ENCODE data around the gene CDK11B.

The CDK11B gene

DNA sequence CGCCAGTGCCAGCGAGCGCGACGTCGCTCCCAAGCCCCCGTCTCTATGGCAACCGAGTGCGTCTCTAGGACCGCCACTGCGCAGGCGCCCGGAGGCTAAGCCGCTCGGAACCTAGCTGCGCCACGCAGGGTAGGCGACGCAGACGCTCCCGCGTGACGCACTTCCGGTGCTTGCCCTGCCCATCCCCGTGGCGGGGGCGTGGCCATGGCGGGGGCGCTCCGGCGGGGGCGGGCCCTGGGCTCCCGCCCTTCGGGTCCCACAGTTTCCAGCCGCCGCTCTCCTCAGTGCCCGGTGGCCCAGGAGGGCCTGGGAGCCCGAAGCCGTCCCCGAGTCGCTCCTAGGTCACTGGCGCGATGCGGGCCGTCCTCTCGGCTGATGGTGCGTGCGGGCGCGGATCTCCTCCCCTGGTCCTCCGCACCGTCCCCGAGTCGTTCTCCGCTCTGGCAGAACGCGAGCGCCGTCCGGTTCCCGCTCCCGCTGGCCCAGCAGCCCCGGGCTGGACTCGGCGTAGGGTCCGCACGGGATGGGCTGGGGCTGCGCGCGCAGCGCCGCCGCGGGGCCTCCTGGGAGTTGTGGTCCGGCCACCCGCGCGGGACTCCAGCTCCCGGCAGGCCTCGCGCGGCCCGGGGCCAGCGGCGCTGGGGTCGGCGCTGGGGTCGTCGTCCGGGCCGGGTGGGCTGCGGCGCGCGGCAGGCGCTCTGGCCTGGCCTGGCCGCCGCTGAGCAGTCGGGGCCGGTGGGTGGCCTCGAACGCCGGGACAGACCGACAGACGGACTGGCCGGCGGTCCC lies 43.4 kb downstream of the CDK11B start, which contains the start of gene MIB2:
TSS of gene MIB2 (plus strand) at position 245 of the 789 bp plus-strand sequence. CDS start 7,953 bp downstream, outside the sequence.
- peak; percentile 58 for DNase-seq (ENCODE audit: low read depth)

DNA sequence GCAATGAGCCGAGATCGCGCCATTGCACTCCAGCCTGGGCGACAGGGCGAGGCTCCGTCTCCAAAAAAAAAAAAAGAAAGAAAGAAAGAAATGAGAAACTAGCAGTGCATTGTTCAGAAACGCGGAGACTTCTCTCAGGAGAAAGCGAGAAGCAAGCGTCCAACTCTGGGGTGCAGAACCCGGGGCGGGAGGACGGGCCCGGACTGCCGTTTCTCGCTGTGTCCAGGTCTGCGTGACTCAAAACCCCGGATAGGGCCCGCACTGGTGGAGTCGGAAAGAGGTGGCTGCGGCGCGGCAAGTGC lies 43.9 kb downstream of the CDK11B start:
- no peak for DNase-seq (ENCODE audit: low read depth)

DNA sequence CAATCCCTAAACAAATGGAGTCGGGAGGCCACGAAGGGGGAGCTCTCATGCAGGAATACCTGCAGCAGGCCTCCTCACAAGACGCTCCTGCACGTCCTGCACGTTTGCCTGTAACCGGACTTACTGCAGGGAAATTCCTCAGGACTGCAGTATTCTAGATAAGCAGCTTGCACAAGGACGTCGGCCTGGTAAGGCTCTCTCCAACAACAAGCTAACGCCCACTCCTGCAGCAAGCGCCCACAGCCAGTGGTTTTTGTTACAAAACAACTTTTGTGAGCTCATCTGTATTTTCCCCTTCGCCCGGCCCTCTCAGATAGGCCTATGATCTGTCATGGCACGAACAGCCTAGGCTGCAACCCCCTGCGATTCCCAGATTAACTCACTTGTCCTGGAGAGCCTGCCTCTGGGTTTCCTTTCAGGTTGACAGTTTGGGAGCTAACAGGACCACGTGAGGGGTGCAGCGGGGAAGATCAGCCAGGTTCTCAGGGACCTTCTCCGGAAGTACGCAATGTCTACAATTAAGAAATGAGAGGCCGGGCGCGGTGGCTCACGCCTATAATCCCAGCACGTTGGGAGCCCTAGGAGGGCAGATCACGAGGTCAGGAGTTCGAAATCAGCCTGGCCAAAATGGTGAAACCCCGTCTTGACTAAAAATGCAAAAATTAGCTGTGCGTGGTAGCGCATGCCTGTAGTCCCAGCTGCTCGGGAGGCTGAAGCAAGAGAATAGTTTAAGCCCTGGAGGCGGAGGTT lies 44.4 kb downstream of the CDK11B start:
- DNase-seq (ENCODE audit: low read depth) = no peak

DNA sequence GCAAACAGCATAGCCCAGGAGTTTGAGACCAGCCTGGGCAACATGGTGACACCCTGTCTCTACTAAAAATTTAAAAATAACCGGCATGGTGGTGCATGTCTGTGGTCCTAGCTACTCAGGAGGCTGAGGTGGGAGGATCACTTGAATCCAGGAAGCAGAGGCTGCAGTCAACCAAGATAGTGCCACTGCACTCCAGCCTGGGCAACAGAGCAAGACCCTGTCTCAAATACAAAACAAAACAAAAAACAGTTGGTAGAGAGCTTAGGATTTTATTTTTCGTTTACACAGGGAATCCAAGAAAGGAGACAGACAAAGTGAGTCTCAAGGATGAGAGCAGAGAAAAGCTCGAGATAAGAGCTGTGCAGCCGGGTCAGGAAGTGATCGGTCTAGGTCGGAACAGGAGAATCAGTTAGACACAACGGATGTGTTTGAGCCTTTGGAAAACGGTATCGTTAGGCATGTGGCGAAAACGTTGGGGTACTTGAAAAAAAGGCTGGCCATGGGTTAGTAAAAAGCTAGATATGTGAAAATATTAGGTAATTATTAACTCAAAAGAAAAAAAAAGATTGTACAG lies 45.2 kb downstream of the CDK11B start:
- no peak for DNase-seq (ENCODE audit: low read depth)

DNA sequence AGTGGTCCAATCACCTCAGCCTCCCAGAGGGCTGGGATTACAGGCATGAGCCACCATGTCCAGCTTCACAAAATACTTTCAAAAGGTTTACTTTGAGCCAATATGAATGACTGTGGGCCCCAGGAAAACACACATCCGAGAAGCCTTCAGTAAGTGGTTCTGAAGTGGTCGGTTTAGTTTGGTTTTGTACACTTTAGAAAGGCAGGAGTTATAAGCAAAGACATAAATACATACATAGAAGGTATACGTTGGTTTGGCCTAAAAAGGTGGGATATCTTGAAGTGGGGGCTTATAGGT lies 46.8 kb downstream of the CDK11B start:
- no peak for DNase-seq (ENCODE audit: low read depth)

DNA sequence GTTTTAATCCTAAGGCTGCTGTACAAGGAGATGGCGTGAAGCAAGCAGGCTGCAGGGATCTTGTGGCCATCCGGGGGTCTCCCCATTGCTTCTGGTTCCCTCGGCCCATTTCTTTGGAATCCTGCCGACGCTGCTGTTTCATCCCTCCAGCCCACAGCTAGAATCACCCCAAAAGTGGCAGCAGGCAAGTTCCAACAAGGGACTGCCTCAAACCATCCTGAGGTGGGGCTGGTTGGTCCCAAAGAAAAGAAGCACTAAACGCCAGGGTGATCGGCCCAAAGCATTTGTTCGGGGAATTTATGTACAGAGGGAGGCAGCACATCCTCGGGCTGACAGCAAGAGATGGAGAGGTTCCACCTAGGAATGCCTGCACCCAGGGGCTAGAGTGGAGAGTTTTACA lies 48.0 kb downstream of the CDK11B start:
- DNase-seq (ENCODE audit: low read depth) = no peak

DNA sequence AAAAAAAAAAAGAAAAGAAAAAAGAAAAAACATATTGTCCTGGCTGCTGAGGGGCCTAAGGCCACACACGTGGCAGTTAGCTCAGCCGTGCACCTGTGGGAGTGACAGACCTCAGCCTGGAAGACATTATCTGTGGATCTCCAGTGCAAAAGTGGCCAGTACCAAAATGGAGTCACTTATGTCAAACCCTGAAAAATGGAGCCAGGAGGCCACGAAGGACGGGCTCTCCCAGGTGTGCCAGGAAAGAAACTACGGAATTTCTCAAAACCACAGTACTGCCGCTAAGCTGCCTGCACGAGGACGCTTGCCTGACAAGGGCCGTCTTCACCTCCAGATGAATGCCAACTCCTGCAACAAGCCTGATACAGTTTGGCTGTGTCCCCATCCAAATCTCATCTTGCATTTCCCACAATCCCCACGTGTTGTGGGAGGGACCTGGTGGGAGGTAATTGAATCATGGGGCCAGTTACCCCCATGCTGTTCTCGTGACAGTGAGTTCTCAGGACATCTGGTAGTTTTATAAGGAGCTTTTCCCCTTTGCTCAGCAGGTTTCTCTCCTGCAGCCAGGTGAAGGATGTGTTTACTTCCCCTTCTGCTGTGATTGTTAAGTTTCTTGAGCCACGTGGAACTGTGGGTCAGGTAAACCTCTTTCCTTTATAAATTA lies 48.9 kb downstream of the CDK11B start:
- no peak for DNase-seq (ENCODE audit: low read depth)

DNA sequence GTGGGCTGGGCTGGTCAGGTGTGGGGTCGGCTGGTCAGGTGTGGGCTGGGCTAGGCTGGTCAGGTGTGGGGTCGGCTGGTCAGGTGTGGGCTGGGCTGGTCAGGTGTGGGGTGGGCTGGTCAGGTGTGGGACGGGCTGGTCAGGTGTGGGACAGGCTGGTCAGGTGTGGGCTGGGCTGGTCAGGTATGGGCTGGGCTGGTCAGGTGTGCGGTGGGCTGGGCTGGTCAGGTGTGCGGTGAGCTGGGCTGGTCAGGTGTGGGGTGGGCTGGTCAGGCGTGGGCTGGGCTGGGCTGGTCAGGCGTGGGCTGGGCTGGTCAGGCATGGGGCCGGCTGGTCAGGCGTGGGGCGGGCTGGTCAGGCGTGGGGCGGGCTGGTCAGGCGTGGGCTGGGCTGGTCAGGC lies 52.6 kb downstream of the CDK11B start:
- no peak for DNase-seq (ENCODE audit: low read depth)

DNA sequence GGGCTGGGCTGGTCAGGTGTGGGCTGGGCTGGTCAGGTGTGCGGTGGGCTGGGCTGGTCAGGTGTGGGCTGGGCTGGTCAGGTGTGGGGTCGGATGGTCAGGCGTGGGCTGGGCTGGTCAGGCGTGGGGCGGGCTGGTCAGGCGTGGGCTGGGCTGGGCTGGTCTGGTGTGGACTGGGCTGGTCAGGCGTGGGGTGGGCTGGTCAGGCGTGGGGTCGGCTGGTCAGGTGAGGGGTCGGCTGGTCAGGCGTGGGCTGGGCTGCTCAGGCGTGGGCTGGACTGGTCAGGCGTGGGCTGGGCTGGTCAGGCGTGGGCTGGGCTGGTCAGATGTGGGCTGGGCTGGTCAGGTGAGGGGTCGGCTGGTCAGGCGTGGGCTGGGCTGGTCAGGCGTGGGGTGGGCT lies 53.1 kb downstream of the CDK11B start:
- DNase-seq (ENCODE audit: low read depth) = no peak

DNA sequence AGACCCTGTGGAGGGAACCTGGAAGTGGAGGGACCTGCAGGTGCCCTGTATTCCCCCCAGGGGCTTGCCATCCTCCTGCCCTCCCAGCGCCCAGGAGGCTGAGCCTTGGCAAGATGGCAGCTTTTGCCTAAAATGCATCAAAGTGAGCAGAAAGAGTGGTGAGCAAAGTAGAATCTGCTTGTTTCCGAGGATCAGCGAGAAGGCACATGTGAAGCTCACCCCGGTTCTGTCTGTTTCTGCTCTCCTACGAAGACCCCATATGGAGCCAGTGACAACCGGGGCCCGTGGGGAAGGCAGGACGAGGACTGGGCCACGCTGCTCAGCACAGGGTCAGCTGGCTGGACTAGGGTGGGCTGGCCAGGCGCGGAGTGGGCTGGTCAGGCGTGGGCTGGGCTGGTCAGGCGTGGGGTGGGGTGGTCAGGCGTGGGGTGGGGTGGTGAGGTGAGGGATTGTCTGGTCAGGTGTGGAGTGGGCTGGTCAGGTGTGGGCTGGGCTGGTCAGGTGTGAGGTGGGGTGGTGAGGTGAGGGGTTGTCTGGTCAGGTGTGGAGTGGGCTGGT lies 53.7 kb downstream of the CDK11B start:
- no peak for DNase-seq (ENCODE audit: low read depth)

DNA sequence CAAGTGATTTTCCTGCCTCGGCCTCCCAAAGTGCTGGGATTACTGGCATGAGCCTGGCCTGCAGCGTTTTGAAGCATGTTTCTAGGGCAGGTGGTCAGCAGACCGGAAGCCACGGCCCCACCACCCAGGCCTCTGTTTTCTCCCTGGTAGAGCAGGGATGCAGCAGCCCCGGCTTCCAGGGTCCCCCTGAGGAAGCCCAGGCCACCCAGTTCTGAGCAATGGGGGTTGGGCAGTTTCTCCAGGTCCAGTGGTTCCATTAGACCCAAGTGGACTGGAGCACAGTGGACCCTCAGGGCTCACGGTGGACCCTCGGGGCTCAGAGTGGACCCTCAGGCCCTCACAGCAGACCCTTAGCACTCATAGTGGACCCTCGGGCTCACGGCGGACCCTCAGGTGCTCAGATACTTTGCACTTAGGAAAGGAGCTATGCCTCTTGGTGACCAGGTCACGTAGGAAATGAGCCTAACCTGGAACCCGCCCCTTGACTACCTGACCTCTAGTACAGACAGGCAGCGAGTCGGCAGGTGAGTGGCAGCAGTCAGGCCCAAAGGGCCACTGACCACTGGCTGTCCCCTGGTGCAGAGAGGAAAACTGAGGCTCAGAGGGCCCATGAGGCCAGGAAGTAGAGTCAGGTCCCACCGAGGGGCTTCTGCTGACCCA lies 54.3 kb downstream of the CDK11B start:
- DNase-seq (ENCODE audit: low read depth) = no peak

DNA sequence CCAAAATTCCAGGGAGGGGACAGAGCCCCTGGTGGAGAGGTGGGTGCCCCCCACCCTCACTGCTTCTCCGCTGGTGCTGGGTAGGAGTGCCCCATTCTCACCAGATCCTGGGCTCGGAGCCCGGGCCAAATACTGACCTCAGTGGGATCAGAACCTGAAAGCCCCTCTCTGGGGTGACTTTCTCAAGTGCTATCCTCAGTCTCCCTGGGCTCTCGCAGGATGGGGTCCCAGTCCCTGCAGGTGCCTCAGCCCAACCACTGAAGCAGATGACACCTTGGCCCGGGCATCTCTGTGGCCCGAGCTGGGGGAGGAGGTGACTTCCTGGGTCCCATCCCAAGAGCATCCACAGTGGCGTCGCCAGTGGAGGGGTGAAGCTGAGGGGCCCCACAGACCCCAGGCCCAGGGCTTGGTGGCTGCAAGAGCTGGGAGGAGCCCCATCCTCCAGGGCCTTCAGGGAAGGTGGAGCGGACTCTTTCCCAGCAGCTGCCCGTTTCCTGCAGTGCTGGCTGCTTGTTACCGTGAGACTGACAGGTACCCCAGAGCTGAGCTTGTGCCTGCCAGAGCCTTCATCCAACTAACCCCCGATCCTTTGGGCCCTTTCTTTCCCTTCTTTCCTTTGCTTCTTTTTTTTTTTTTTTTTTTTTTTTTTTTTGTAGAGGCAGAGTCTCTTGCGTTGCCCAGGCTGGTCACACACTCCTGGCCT lies 55.0 kb downstream of the CDK11B start:
- DNase-seq (ENCODE audit: low read depth) = no peak

DNA sequence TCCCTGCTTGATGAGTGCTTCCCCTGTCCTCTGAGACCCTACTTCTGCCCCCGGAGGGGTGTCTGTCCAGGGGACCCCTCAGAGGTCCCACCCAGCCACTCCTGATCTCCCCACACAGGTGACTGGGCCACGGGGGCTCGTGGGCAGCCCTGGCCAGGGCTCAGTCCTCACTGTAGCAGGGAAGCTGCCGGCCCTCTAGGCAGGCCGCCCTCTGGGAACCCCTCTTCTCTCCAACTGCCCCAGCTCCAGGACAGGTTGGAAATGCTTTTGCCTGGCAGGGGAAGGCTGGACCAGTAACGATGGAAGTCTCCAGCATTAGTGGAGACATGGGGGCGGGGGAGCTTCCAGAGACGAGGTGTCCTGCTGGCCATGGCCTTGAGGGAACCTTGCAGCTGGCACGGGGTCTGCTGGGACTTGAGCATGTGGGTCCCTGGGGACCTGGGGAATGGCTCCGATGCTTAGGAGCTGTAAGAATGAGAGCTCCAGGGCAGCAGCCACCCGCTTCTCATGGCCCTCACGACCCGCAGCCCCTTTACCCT lies 55.8 kb downstream of the CDK11B start:
- DNase-seq (ENCODE audit: low read depth) = no peak

DNA sequence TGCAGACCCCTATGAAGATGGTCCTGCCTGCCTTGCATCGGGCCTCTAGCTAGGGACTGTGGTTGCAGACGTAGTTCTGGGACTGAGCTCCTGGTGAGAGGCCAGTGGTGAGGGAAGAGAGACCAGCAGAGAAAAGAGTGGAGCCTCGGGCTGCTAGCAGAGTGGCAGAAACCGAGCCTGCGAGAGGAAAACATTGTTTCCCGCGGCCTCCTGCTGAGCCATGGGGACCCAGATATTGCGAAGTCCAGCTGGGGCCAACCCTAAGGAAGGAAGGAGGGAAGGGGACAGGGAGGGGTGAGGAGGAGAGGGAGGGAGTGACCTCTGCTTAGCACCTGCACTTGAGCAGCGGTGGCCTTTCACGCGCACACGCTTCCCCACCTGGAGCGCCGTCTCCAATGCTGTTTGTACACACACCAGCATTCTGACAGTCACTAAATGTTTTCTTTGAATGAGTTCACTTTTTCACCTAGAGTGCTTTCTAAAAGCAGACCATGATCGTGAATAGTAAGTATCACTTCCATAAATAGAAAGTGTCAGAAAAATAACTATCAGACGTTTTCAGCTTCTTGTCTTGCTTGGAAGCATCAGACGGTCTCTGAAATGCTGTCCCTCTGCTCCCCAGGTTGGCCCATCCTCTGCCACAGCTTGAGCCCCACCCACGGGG lies 56.4 kb downstream of the CDK11B start:
- DNase-seq (ENCODE audit: low read depth) = no peak

DNA sequence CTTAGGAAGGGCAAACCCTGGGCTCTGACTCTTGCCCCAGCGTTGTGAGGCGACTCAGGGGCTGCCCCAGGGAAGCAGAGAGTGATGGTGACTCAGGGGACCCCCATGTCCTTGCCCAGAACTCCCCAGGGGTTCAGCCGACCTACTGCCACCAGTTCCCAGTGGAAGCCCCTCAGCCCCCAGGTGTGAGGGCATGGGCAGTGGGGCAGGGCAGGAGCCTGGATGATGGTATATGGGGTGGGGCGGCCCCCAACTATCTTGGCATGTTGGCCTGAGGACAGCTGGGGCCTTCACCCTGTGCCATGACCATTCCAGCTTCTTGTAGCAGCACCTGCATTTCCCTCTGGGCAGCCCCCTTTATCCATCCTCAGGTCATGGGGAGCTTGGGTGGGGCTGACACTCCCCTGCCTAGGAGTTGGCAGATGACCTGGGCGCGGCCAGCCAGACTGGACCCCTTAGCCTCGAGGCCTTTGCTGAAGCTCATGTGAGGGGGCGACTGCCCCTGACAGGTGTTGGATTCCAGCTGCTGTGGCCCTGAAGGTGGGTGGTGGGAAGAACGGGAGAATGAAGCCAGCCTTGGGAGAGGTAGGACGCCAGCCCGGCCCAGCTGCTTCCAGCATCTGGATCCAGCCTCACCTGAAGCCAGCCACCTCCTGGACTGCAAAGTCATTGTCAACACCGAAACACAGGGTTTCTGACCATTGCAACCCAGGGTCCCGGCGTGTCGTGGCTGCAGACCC lies 57.1 kb downstream of the CDK11B start:
- DNase-seq (ENCODE audit: low read depth) = no peak

DNA sequence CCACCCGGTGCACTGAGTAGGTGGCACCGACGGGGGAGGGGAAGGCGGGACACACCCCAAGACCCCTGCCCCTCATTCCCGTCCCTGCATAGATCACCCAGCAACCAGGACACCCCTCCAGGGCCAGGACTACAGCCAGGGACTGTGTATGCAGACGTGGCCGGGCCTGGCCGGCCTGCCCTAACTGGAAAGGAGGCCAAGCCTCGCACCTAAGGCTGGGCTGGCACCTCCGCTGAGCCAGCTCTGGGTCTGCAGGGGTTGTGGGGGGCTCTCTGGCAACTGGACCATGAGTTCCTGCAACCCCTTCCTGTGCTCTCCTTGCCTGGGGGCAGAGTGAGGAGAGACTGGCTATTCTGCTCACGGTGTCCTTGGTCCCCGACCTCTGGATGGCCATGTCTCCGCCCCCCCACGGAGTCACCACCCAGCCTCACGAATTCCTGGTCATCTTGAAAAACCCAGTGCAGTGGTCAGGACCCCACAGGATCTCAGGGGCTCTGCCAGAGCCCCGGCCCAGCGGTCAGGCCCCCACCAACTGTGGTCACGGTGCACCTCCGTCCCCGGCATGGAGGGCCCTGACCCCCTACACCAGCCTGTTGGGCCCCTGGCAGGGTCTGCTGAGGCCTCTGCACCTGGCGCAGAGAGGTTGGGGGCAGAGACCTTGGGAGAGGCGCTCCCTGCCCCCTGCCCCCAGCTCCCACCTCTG lies 57.8 kb downstream of the CDK11B start:
- DNase-seq (ENCODE audit: low read depth) = no peak

DNA sequence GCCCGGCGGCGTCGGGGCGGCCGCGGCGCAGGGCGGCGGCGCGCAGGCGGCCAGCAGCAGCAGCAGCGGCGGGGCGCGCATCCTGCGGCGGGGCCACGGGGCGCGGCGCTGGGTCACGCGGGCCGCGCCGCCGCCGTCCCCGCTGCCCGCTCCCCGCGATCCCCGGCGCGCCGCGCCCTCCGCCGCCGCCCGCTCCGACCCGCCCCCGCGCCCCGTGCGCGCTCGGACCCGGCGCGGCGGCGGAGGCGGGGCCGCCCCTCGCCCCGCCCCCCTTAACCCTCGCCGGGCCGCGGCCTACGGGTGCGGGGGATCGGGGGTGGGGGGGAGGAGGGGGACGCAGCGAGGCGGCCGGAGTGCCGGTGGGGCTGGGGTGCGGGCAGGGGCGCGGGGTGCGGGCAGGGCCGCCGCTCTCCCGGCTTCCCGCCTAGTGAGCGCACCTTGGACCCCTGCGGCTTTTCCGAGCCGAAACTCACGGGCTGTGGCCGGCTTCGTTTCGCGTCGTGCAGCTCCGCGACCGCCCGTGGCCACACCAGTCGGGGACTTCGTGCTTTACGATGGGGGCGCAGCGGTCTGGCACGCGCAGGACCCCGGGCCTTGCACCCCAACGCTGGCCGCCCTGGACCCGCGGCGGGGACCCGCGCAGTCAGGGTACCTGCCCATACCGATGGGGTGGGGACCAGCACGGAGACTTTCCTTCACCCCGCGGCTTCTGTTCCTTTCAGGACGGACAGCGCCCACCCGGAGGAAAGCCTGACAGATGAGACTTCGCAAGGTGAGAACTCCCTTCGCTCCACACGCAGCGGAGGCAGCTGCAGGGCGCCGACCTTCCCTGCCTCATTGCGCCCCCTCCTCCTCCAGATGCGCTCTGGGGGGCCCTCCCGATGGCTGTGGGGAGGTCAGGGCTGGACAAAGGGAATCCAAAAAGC lies 58.6 kb downstream of the CDK11B start, which contains the start of gene FNDC10:
TSS of gene FNDC10 (minus strand) at position 201 of the 926 bp plus-strand sequence. CDS start at position 81, 120 bp downstream.
- no peak for DNase-seq (ENCODE audit: low read depth)

All from GM04503 (cell line).